ENCODE measurements around the gene TUBGCP6. TPM values are rescaled to one million over a fixed set of nuclear protein-coding genes. Genes with fewer than 3 reads are reported as not detected.

The TUBGCP6 gene
- total and polyA plus RNA-seq, 10 of the 15 experiments (the other 5 are each of a cell fraction or from before 2014, with no cell fraction given): 0.74 to 41.4 (median 19.4) TPM

GRCh38 chr22:50261615-50262459 lies 17.0 kb upstream of the TUBGCP6 start, which contains the start of gene MAPK12 (continued):
- TF ChIP-seq PBX3 (IDR thresholded peaks at IDR 0.05; ENCODE audit: insufficient replicate concordance, low read depth, low read length): no peak

- peak; percentile 66 for ATAC-seq
- in situ Hi-C loops (cut with MboI) (no loop called here), intact Hi-C loops (cut with micrococcal nuclease; ENCODE audit: unreplicated experiment) (no loop called here)
- no peaks in the 10 kb centered on the region for H3K27me3 ChIP-seq (replicated peaks in 1 of 2; ENCODE audit: control insufficient read depth in 2 of 2, insufficient read depth in 2 of 2, low read length in 1 of 2)
- no peaks in the 10 kb centered on the region; a peak in 1 of 4 replicates for H3K36me3 ChIP-seq (ENCODE audit: control insufficient read depth in 2 of 2, insufficient read depth in 2 of 2, low read length in 1 of 2)
- no peak for FAIRE-seq
- peak overlapping the region; percentile 73 for H3K9ac ChIP-seq (ENCODE audit: control insufficient read depth, insufficient read depth, low read length)
- POLR2A ChIA-PET: interaction anchor here (3.3 kb wide), 1 partner anchor 10 kb away, joined by 15 read pairs; the partner anchor contains the start of gene HDAC10
- H3K27ac ChIP-seq (ENCODE audit: control insufficient read depth, insufficient read depth): peak overlapping the region; percentile 52
- peak overlapping the region; percentile 28 for H2AFZ ChIP-seq (ENCODE audit: control insufficient read depth, low read depth, low read length)
- CTCF ChIA-PET: interaction anchor here (0.8 to 1.7 kb wide), 7 partner anchors 8 to 81 kb away, joined by 3 to 6 read pairs (median 4); partner anchors contain the start of gene HDAC10
- SMC1A ChIA-PET (ENCODE audit: uncharacterized antibody, unreplicated experiment): no interaction called here
- peaks cover 8% of the 10 kb centered on the region for H3K79me2 ChIP-seq (ENCODE audit: control insufficient read depth, insufficient read depth, low read length)
- peaks cover 14% of the 10 kb centered on the region for H3K4me1 ChIP-seq (ENCODE audit: control insufficient read depth, insufficient read depth, low read length)
- DNase-seq (ENCODE audit: low read depth, low spot score): no peak
- H3K9me3 ChIP-seq (replicated peaks; ENCODE audit: control insufficient read depth, insufficient read depth, low read length): no peaks in the 10 kb centered on the region
- BruUV-seq (replicated peaks): no TSS peak
- H3K4me2 ChIP-seq (ENCODE audit: control insufficient read depth, insufficient read depth): peak overlapping the region; percentile 98
- no peaks in the 10 kb centered on the region for H4K20me1 ChIP-seq (ENCODE audit: control insufficient read depth, insufficient read depth)
- peak overlapping the region; percentile 89 for H3K4me3 ChIP-seq
- 1% methylated on average over 44 of the region's 92 CpGs for WGBS (ENCODE audit: insufficient coverage, insufficient replicate concordance, low lambda C conversion rate, missing lambda C conversion rate)
- RAD21 ChIA-PET (ENCODE audit: unreplicated experiment): interaction anchor here (0.7 to 0.9 kb wide), 3 partner anchors 9 to 155 kb away, joined by 3 to 6 read pairs (median 4); partner anchors contain the start of gene HDAC10
- TF ChIP-seq TAF1 (IDR thresholded peaks at IDR 0.05; ENCODE audit: borderline replicate concordance, low read depth, low read length): peak; percentile 18; the same call in 1 of the 2 replicates
- peak; percentile 44; the same call in 1 of the 2 replicates for TF ChIP-seq ZNF687 (IDR thresholded peaks at IDR 0.05)
- no peak for TF ChIP-seq SPI1 (IDR thresholded peaks at IDR 0.05; ENCODE audit: borderline replicate concordance, insufficient read depth, low read depth, low read length)
- TF ChIP-seq USF1 (IDR thresholded peaks at IDR 0.05; ENCODE audit: borderline replicate concordance, extremely low read length, insufficient read depth, low read depth, low read length): no peak
- peak; percentile 39 for TF ChIP-seq MEF2B (IDR thresholded peaks at IDR 0.05; ENCODE audit: partially characterized antibody, poor library complexity, severe bottlenecking)
- TF ChIP-seq POLR2A (IDR thresholded peaks at IDR 0.05; ENCODE audit: low read depth, low read length): peak; percentile 74
- TF ChIP-seq BACH1 (IDR thresholded peaks at IDR 0.05; ENCODE audit: borderline replicate concordance): 0 out of 2 replicates have a peak, but pooled peaks have one; percentile 33
- TF ChIP-seq NR2F1 (conservative IDR thresholded peaks at IDR 0.05): peak; percentile 50; the same call in 1 of the 2 replicates
- TF ChIP-seq ELK1 (IDR thresholded peaks at IDR 0.05; ENCODE audit: low read depth, low read length): no peak
These were observed 16.2 kb upstream of the TUBGCP6 start for GRCh38 chr22:50260801-50261614.
